Kidney capillary endothelial cell (primary cell): ENCODE results near the gene ADAMTSL1.

Experiments
- DNase-seq: peaks from one replicate; pipeline ENCODE4 v3.0.0-alpha.2; 2018; ENCODE audit warnings: low spot score

ADAMTSL1 gene, protein sequence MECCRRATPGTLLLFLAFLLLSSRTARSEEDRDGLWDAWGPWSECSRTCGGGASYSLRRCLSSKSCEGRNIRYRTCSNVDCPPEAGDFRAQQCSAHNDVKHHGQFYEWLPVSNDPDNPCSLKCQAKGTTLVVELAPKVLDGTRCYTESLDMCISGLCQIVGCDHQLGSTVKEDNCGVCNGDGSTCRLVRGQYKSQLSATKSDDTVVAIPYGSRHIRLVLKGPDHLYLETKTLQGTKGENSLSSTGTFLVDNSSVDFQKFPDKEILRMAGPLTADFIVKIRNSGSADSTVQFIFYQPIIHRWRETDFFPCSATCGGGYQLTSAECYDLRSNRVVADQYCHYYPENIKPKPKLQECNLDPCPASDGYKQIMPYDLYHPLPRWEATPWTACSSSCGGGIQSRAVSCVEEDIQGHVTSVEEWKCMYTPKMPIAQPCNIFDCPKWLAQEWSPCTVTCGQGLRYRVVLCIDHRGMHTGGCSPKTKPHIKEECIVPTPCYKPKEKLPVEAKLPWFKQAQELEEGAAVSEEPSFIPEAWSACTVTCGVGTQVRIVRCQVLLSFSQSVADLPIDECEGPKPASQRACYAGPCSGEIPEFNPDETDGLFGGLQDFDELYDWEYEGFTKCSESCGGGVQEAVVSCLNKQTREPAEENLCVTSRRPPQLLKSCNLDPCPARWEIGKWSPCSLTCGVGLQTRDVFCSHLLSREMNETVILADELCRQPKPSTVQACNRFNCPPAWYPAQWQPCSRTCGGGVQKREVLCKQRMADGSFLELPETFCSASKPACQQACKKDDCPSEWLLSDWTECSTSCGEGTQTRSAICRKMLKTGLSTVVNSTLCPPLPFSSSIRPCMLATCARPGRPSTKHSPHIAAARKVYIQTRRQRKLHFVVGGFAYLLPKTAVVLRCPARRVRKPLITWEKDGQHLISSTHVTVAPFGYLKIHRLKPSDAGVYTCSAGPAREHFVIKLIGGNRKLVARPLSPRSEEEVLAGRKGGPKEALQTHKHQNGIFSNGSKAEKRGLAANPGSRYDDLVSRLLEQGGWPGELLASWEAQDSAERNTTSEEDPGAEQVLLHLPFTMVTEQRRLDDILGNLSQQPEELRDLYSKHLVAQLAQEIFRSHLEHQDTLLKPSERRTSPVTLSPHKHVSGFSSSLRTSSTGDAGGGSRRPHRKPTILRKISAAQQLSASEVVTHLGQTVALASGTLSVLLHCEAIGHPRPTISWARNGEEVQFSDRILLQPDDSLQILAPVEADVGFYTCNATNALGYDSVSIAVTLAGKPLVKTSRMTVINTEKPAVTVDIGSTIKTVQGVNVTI (N-terminal part only)

GRCh38 chr9:18473652-18474279 lies at the start of gene ADAMTSL1:
Gene ADAMTSL1 (plus strand): TSS chr9:18474153. CDS start chr9:18474233, 80 bp downstream.
- peak; percentile 60 for DNase-seq

DNA sequence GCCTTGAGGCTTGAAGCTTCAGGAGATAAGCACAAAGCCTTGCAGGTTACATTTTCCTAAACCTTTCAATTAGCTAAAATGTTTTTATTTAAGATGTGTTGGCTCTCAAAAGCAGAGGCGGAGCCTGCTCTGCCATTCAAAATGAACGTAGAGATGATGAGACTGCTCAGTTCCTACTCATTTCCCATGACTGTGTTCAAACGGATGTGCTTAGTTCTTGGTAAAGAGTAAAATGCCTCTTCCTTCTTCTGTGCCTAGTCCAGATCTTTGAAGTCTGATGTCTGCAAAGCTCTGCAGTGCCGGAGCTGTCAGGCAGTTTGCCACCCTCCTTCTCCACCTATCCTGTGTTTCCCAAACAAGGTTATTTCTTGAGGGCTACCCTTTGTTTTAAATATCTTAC lies 46.3 kb upstream of the ADAMTSL1 start:
- DNase-seq: peak; percentile 70

DNA sequence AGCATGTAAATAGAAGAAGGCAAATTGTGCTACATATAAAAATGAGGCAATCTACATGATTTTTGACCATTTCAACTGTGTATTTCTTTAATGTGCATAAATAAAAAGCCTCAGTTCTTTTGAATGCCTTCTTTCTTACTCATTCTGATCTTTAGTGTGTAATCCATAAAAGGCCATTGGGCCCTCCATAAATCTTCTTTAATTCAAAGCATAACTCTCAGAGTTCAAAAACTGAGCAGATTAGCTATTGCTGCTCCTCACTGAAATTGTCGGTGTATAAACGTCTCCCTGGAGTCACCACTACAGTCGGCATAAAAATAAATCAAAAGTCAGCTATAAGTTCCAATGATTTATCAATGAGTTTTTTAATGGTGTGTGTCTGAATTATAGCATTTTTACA lies 45.3 kb upstream of the ADAMTSL1 start:
- no peak for DNase-seq

DNA sequence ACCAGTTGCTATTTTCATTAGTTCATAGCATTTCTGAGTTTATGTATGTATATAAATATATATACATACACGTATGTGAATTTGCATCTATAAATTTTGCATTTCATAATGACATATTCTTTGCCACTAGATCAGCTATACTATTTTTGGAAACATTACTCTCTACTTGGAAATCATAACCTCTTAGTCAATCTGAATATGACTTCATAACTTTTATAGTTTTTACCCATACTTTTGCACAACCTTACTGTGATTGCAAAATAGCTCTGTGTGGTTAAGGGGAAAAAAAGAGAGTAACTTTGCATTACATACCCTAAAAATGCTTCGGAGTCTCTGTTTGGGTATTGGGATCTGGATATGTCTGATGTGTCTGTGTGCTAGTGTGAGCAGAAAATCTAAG lies 44.9 kb upstream of the ADAMTSL1 start:
- no peak for DNase-seq

DNA sequence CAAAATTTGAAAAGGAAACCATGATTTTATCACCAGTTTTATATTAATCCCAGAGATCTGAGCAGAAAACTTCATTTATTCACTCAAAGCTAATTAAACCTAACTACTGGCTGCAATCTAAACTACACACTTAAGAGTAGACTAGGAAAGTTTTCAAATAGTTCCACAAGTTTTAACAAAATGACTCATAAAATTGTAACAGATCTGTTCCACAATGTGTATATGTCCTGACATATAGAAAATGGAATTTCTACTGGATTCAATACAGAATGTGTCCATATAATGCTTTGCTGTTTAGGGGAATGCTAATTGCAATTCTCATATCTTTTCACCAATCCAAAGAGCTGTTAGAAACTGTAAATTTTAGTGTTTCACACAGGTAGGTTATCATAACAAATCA lies 40.3 kb upstream of the ADAMTSL1 start:
- DNase-seq: no peak

- peak; percentile 38 for DNase-seq
Measured at GRCh38 chr9:18437315-18438201, 36.4 kb upstream of the ADAMTSL1 start.

GRCh38 chr9:18438300-18438925 lies 35.5 kb upstream of the ADAMTSL1 start:
- peak; percentile 32 for DNase-seq

- DNase-seq: no peak
Measured at GRCh38 chr9:18438951-18439350, 35.0 kb upstream of the ADAMTSL1 start.

GRCh38 chr9:18441261-18441660 lies 32.7 kb upstream of the ADAMTSL1 start:
- no peak for DNase-seq

DNA sequence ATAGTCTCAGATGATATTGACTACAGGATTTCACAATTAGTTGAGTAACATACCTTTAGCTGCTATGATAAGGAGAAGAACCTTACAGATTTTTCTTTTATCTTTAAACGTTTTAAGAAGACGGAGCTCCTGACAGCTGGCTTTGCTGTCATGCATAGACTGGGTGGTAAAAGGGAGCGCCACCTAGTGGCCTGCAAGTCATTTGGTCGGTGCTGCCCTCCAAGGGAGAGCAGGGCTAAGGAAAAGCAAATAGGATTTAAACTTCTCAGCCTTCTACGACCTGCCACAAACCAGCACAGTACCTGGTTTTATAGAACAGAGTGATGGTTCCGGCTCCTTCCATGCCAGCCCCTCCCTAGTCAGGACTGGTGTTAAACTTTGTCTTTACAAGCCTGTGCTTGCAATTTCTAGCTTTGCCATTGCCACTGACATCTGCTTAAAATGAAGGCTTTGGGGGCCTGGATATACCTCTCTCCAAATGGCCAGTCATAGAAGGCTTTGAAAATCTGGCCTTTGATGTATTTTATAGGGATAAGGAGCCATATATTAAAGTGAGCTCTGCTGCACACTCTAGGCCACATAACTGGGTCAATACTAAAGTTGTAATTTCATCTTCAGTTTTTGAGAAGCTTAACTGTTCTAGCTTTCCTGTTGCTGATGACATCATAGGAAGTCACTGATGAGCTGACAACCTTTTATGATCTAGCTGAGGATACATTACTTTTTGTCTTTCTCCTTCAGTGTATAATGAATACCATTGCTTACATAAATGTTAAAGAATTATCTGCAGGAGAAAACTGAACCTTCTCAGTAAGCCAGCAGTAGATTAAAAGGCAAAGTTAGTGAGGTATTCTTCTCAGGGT lies 31.1 kb upstream of the ADAMTSL1 start:
- peak; percentile 72 for DNase-seq

DNA sequence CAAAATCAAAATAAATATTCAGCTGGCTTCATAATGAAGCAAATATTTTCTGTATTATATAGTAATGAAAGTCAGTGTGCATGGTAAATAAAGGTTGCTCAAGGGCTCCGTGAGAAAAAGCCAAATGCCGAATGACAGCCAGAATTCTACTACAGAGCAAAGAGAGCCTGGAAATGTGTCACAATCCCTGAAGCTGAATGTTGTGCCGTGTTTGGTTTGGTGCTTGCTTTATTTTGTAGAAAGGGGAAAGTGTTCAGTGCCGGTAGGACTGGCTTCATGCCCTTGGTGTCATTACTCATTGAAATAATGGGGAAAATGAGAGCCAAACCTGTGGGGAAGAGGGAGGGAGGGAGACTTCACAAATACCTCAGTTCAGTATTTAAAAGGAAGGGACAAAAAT lies 26.8 kb upstream of the ADAMTSL1 start:
- no peak for DNase-seq

DNA sequence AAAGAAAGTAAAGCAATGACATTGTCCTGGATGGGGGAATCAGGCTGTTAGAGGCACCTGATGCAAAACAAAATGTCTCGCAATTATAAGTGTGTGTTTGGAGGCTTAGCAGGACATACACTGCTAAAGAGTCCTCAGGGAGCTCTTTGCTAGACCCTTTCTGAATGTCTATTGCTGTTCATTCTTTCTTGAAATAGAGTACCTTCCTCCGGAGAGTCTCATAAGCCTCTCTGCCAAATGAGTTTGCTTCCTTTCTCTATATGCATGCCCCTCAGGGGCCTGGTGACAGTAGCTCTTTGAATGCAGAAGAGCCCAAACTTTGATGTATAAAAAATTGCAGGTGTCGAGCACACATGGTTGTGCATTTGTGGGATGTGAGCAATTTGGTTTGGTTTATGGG lies 26.4 kb upstream of the ADAMTSL1 start:
- no peak for DNase-seq

GRCh38 chr9:18448101-18448500 lies 25.9 kb upstream of the ADAMTSL1 start:
- DNase-seq: no peak

DNA sequence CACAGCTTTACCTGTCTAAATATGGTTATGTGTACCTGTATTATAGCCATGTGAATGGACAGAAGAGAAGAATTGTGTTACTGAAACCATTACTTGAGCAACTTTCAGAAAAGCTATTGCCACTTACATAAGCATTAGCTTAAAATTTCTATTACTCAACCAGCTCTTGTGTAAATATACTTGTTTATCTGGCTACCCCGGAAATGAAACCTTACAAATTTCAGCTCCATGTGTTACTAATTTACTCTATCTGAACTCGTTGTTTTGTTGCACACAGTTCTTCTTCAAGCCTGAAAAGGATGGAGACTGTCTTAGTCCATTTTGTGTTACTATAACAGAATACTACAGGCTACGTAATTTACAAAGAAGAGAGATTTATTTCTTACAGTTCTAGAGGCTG lies 22.5 kb upstream of the ADAMTSL1 start:
- no peak for DNase-seq

DNA sequence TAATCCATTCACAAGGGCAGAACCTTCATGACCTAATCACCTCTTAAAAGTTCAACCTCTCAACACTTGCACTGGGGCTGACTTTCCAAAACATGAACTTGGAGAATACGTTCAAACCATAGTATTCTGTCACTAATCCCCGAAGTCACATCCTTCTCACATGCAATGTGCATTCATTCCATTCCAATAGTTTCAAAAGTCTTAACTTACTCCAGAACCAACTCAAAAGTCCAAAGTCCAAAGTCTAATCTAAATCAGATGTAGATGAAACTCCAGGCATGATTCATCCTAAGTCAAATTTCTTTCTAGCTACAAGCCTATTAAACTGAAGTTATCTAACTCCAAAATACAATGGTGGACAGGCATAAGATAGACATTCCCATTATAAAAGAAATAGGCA lies 21.7 kb upstream of the ADAMTSL1 start:
- no peak for DNase-seq

DNA sequence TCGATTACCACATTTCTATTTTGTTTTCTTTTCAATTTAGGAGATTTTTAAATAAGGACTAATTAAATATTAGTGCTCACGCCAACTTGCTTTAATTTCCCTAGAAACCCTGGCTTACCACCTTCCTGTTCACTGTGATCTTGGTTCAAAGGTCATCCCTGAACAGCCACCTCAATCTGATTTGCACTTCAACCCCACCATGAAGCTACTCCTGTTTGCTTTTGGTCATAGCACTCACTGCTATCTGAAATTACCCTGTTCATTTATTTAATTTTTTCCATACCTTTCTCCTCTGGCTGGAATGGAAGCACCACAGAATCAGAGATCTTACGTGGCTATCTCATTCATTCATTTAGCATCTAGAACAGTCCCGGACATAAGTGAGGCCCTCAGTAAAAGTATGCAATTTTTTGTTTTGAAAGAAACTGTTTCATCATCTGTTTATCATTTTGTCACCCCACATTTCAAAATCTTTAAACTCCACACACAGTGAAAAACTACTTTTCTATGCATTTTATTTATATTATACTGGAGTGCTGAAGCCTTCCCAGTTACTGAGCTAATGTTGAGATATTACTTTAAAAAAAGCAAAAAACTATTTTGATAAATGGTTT lies 17.2 kb upstream of the ADAMTSL1 start:
- DNase-seq: no peak

GRCh38 chr9:18457510-18457909 lies 16.4 kb upstream of the ADAMTSL1 start:
- DNase-seq: no peak

- DNase-seq: peak; percentile 96
Measured at GRCh38 chr9:18459962-18460584, 13.9 kb upstream of the ADAMTSL1 start.
